HG03378 (cell line): ENCODE data around the gene ANKS3.

ENCODE experiments used
- ATAC-seq: cut with Tn5 transposase; IDR thresholded peaks from one replicate; pipeline ENCODE4 v1.9.1; 2021; ENCODE audit warnings: mild to moderate bottlenecking, moderate library complexity; ENCODE audit not compliant: unreplicated experiment

Gene ANKS3

DNA sequence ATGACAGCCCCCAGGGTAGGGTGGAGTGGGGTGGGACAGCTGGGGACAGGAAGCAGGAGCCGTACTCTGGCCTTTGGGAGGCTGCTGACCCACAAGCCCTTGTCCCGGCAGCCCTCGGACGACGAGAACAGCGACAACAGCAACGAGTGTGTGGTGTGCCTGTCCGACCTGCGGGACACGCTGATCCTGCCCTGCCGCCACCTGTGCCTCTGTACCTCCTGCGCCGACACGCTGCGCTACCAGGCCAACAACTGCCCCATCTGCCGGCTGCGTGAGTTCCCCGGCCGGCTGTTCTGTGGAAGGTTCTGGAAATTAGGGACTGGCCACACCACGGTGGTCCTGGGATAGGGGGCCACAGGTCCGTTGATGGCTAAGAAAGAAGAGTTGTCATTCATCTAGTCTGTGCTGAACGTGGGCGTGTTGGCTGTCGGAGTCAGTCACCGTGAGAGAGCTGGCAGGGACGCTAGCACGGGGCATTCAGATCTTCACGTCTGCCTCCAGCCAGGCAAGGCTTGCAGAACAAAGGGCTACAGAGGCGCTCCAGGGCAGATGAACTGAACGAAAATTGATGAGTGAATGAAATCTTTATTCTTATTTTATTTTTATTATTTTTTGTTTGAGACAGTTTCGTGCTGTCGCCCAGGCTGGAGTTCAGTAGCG, 60.6 kb downstream of the ANKS3 start:
- no peak for ATAC-seq

DNA sequence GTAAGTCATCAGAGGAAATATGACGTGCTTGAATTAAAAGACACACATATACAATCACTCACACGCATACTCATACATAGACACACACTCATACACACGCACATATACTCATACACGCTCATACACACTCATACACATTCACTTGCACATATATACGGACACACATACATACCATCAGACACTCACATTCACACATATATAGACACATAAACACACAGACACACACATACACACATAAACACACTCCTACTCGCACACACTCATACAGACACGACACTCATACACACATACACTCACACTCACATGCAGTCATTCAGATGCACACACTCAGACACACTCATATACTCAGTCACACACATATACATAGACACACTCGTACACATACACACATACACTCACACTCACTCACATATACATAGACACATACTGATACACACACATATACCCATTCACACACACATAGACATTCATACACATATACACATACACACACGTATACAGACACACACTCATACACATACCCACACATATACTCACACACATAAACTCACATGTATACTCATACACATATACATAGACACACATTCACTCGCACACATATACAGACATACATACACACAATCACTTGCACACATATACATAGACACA, 65.6 kb downstream of the ANKS3 start:
- no peak for ATAC-seq

GRCh38 chr16:4667203-4667963, 66.7 kb downstream of the ANKS3 start:
- ATAC-seq = no peak

- no peak for ATAC-seq
These were observed 67.4 kb downstream of the ANKS3 start for GRCh38 chr16:4666537-4667202.

- no peak for ATAC-seq
These were observed 69.3 kb downstream of the ANKS3 start for GRCh38 chr16:4664538-4665418.

- no peak for ATAC-seq
These were observed 70.2 kb downstream of the ANKS3 start for GRCh38 chr16:4663777-4664465.

DNA sequence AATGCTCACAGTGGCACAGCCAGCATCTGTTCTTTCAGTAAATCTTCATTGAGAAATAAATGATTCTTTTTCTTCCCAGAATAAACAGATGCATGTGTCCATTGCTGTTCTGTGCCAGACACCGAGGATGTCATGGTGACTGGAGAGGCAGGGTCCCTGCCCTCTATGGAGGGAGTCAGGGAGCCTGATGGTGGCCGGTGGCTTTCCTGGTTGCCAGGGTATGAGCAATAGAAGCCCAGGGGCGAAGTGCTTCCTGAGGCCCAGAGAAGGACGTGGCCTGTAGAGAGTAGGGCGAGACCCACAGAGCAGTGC, 70.7 kb downstream of the ANKS3 start:
- no peak for ATAC-seq

GRCh38 chr16:4661661-4662060, 72.4 kb downstream of the ANKS3 start:
- ATAC-seq = no peak

GRCh38 chr16:4660454-4661007, 73.5 kb downstream of the ANKS3 start:
- ATAC-seq = no peak

DNA sequence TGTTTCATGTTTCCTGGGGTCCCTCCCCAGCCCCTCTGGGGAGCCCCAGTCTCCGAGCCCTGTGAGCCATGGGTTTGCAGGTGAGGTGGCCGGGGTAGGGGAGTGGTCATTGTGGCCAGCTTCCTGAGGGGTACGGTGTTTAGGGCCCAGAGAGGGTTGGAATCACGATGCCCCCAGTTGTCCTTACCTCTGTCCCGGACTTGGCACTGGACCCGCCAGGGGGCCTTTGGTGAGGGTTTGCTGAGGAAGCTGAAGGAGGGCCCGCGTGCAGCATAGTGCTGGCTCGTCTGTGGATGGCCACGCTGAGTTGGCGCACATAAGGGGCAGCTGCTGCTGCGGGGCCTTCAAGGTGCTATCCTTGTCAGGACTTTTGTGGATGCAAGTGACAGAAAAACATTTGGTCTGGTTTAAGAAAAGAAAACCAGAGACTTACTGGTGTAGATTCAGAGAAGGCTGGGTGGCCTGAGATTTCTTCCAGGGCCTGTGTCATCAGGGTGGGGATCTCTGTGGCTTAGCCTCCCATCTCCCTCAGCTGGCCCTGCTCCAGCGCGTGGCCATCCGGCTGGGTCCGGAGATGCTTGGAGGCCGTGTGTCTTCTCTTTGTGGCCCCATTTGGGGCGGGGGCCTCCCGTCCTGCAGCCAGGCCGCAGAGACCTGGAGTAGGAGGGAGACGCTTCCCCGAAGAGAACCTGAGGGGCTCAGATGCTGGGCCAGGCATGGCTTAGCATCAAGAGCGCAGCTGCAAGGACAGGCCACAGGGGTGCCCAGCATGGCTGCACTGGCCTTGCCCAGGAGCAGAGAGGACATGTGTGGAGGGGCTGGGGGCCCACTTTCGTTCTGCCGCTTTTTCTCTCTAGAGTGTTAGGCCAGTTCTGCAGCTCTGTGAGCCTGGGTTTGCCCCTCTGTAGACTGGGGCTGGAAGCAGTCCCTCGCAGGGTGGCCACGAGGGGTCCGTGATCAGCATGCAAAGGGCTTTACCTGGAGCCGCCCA, 74.4 kb downstream of the ANKS3 start:
- ATAC-seq = no peak

GRCh38 chr16:4656695-4657686, 77.1 kb downstream of the ANKS3 start:
- ATAC-seq = no peak

- no peak for ATAC-seq
These were observed 77.8 kb downstream of the ANKS3 start for GRCh38 chr16:4656221-4656620.

- ATAC-seq = no peak
These were observed 78.3 kb downstream of the ANKS3 start for GRCh38 chr16:4655801-4656200.

DNA sequence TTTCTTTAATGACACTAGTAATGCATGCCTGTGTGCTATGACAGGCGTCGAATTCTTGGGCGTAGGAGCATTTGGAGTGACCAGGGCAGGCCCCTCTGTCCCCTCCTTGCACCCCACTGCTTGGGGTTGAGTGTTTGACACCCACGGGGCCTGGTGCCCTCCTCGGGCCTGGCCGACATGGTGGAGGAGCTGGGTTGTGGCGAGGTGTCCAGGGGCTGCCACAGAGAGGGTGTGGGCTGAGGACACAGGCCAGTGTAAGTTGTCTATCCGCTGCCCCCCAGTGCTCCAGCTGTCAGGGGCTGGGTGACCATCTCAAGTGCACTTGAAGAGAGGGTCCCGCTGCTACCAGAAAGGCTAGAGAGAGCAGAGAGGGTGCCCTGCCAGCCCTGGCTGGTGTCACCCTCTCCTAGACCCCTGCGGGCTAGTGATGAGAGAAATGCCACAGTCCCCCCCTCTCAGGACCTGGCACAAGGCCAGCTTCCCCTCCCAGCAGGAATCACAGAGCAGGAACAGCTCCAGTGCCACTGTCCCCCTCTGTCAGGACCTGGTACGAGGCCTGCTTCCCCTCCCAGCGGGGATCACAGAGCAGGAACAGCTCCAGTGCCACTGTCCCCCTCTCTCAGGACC, 79.0 kb downstream of the ANKS3 start:
- no peak for ATAC-seq

GRCh38 chr16:4654011-4654963, 79.8 kb downstream of the ANKS3 start:
- ATAC-seq = no peak

DNA sequence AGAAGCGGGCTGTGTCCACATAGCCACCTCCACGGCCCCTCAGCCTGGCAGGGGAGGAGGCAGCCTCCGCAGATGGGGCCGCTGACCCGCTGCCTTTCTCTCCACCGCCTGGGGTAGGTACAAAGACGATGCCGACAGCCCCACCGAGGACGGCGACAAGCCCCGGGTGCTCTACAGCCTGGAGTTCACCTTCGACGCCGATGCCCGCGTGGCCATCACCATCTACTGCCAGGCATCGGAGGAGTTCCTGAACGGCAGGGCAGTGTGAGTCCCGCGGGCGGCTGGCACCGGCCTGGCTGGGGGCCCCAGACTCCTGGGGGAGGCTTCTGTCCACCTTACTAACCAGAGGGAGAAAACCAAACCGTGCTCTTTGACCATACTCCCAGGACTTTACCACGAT, 81.5 kb downstream of the ANKS3 start:
- no peak for ATAC-seq
